Gastroesophageal sphincter (tissue), 4 donors: ENCODE measurements around the gene C1orf116. TPM values are rescaled to one million over a fixed set of nuclear protein-coding genes. Genes with fewer than 3 reads are reported as not detected.

Experiments
- ATAC-seq: fragments of 150-250 bp; one replicate; pipeline ENCODE4 v1.9.1; 2016; ENCODE audit warnings: mild to moderate bottlenecking, moderate library complexity
- H3K27ac ChIP-seq, 4 donors: fragments of 200-600 bp; sonication (generic) in 3 of 4; 1 replicate in 3 of 4; 2 replicates in 1 of 4; pipeline ENCODE4 v1.5.1; 2016 to 2019
- H3K27me3 ChIP-seq: fragments of 200-600 bp; sonication (generic); one replicate; pipeline ENCODE4 v1.5.1; 2019
- H3K36me3 ChIP-seq, 2 donors: fragments of 200-600 bp; sonication (generic); one replicate each; pipeline ENCODE4 v1.5.1; 2019; ENCODE audit warnings: control low read depth in 1 of 2
- H3K4me1 ChIP-seq, 3 donors: fragments of 200-600 bp; sonication (generic); 1 replicate in 2 of 3; 2 replicates in 1 of 3; pipeline ENCODE4 v1.5.1; 2016 to 2019; ENCODE audit warnings: control low read depth in 2 of 3
- H3K4me3 ChIP-seq, 2 donors: fragments of 200-600 bp; sonication (generic); one replicate each; pipeline ENCODE4 v1.5.1; 2019; ENCODE audit warnings: mild to moderate bottlenecking in 1 of 2, moderate library complexity in 1 of 2
- H3K9me3 ChIP-seq, 3 donors: fragments of 200-600 bp; sonication (generic); one replicate each; pipeline ENCODE4 v1.5.1; 2017 to 2019; ENCODE audit warnings: control low read depth in 2 of 3
- CTCF ChIP-seq, 4 experiments: fragments of 200-600 bp in 2 of 4; fragments of 450-650 bp in 2 of 4; sonication (generic) in 1 of 4; IDR thresholded peaks; one replicate each; pipeline ENCODE4 v1.5.1; 2017 to 2019; ENCODE audit warnings: antibody characterized with exemption in 4 of 4, mild to moderate bottlenecking in 2 of 4, moderate library complexity in 2 of 4
- EP300 ChIP-seq: sonication (generic); formaldehyde crosslinking; IDR thresholded peaks from one replicate; pipeline ENCODE4 v1.6.1; 2017; ENCODE audit warnings: antibody characterized with exemption, mild to moderate bottlenecking
- POLR2A ChIP-seq, 2 donors: fragments of 450-650 bp; IDR thresholded peaks; one replicate each; pipeline ENCODE4 v1.6.1; 2017; ENCODE audit warnings: antibody characterized with exemption in 2 of 2, mild to moderate bottlenecking in 2 of 2, moderate library complexity in 1 of 2
- POLR2AphosphoS5 ChIP-seq: sonication (generic); formaldehyde crosslinking; IDR thresholded peaks from one replicate; pipeline ENCODE4 v1.6.1; 2017; ENCODE audit warnings: antibody characterized with exemption
- WGBS, 2 donors: methylation state at CpG; one replicate each; pipeline ENCODE4 v1.1.5; 2018; ENCODE audit warnings: low coverage in 1 of 2; 5-methylcytosine and 5-hydroxymethylcytosine counted together
- total RNA-seq, 4 donors: library from RNA; depleted of rRNA; stranded (reverse); fragments of >200 nt; gene quantifications; one replicate each; pipeline ENCODE4 v1.1.0, GENCODE V29; 2016

The C1orf116 gene
- total RNA-seq, 4 donors from 2014 or later = 0.19 to 3.7 (median 1.4) TPM; not detected in 1

GRCh38 chr1:207021139-207021861 is 11.3 kb downstream of the C1orf116 start:
- H3K9me3 ChIP-seq = no peaks in the 10 kb centered on the region
- no peak for ATAC-seq
- TF ChIP-seq POLR2A (IDR thresholded peaks at IDR 0.05) (no peak), CTCF (IDR thresholded peaks at IDR 0.05) (no peak), EP300 (no peak), POLR2AphosphoS5 (no peak)
- WGBS, 2 donors = 65 to 84% methylated on average over 5 to 8 of the region's 8 CpGs
- no peak overlapping the region for H3K4me3 ChIP-seq
- H3K27me3 ChIP-seq = no peaks in the 10 kb centered on the region
- no peak overlapping the region for H3K27ac ChIP-seq
- peaks cover 0 to 25% (median 14%) of the 10 kb centered on the region in 3 donors for H3K4me1 ChIP-seq
- H3K36me3 ChIP-seq = no peaks in the 10 kb centered on the region

- TF ChIP-seq POLR2A (IDR thresholded peaks at IDR 0.05) = no peak
- no peak for TF ChIP-seq CTCF (IDR thresholded peaks at IDR 0.05)
- no peak for TF ChIP-seq EP300
- TF ChIP-seq POLR2AphosphoS5 = no peak
- peaks cover 0 to 19% (median 11%) of the 10 kb centered on the region in 3 donors for H3K4me1 ChIP-seq
- no peaks in the 10 kb centered on the region for H3K27me3 ChIP-seq
- H3K9me3 ChIP-seq = no peaks in the 10 kb centered on the region
- 51 to 85% methylated on average over 3 to 4 of the region's 4 CpGs for WGBS, 2 donors
- no peak overlapping the region for H3K4me3 ChIP-seq
- H3K27ac ChIP-seq = no peak overlapping the region
- no peak for ATAC-seq
- H3K36me3 ChIP-seq = no peaks in the 10 kb centered on the region
Observed at GRCh38 chr1:207020709-207021107, 11.8 kb downstream of the C1orf116 start.

GRCh38 chr1:207020065-207020708 is 12.4 kb downstream of the C1orf116 start:
- Histone ChIP-seq H3K4me1 (peaks cover 0 to 14% (median 8%) of the 10 kb centered on the region in 3 donors), H3K27ac (no peak overlapping the region), H3K27me3 (no peaks in the 10 kb centered on the region), H3K4me3 (no peak overlapping the region), H3K9me3 (no peaks in the 10 kb centered on the region), H3K36me3 (no peaks in the 10 kb centered on the region)
- TF ChIP-seq CTCF (IDR thresholded peaks at IDR 0.05) (no peak), EP300 (no peak), POLR2AphosphoS5 (no peak), POLR2A (IDR thresholded peaks at IDR 0.05) (no peak)
- no peak for ATAC-seq
- WGBS, 2 donors = 90 to 92% methylated on average over 3 to 9 of the region's 9 CpGs

GRCh38 chr1:207019661-207020060 is 12.9 kb downstream of the C1orf116 start:
- no peaks in the 10 kb centered on the region for H3K9me3 ChIP-seq
- TF ChIP-seq EP300 (no peak), CTCF (IDR thresholded peaks at IDR 0.05) (no peak), POLR2A (IDR thresholded peaks at IDR 0.05) (no peak), POLR2AphosphoS5 (no peak)
- no peak overlapping the region for H3K4me3 ChIP-seq
- H3K27me3 ChIP-seq = no peaks in the 10 kb centered on the region
- WGBS, 2 donors = 44% methylated on average over 2 of the region's 2 CpGs; no CpG with 5 or more reads in 1 of the 2 donors
- H3K27ac ChIP-seq = no peak overlapping the region
- H3K4me1 ChIP-seq = peaks cover 0 to 9% (median 2%) of the 10 kb centered on the region in 3 donors
- no peak for ATAC-seq
- H3K36me3 ChIP-seq = no peaks in the 10 kb centered on the region
